Tibial nerve (tissue), 3 donors: Measurements from ENCODE around the gene SH3RF3.

Experiments
- POLR2A ChIP-seq, 2 donors: fragments of 450-650 bp; IDR thresholded peaks; one replicate each; pipeline ENCODE4 v1.6.1; 2017; ENCODE audit warnings: antibody characterized with exemption in 2 of 2, mild to moderate bottlenecking in 2 of 2, moderate library complexity in 2 of 2
- TF ChIP-seq, protein P1 (sequence below), 5 experiments: fragments of 200-600 bp in 3 of 5; fragments of 450-650 bp in 2 of 5; sonication (generic) in 3 of 5; IDR thresholded peaks; one replicate each; pipeline ENCODE4 v1.5.1; 2016 to 2019; ENCODE audit warnings: antibody characterized with exemption in 5 of 5, mild to moderate bottlenecking in 3 of 5, moderate library complexity in 2 of 5

DNA sequence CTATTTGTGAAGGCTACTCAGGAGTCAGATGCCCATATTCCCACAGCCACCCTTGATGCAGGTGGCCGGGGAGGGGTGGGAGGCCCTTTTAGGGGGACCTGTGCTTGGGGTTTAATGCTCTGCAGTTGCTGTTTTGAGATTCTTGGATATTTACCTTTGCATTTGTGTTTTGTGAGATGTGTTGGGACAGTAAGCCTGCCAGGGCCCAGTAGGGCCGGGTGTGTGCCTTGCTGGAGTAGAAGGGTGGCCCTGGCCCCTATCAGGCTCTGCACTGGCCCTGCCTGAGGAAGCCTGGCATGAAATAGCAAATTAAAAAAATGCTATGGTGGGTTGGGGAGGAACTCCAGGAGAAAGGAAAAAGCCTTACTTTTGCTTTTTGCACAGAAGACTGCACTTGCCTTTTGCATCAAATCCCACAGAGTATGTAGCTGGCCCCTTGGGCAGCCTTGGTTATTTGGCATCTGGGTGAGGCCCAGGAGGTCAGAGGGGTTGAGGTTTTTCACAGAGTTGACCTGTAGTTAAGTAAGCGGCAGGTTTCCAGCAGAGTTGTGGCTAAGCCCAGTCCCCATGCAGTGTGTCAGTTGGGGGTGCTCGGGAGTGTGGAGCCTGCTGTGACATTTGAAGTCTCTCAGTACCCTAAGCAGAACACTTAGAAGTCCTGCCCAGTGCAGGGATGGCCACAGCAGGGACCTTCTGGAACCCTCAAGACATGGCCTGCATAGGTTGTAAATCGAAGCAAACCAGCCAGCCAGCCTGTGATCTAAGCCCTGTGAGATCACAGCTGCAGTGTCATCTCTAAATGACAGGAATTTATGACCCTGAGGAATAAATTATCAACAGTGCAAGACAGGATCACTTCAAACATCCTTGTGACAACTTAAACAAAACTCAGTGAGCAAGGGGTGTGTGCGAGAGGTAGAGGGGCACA, 68.8 kb downstream of the SH3RF3 start:
- TF ChIP-seq, protein P1, sequence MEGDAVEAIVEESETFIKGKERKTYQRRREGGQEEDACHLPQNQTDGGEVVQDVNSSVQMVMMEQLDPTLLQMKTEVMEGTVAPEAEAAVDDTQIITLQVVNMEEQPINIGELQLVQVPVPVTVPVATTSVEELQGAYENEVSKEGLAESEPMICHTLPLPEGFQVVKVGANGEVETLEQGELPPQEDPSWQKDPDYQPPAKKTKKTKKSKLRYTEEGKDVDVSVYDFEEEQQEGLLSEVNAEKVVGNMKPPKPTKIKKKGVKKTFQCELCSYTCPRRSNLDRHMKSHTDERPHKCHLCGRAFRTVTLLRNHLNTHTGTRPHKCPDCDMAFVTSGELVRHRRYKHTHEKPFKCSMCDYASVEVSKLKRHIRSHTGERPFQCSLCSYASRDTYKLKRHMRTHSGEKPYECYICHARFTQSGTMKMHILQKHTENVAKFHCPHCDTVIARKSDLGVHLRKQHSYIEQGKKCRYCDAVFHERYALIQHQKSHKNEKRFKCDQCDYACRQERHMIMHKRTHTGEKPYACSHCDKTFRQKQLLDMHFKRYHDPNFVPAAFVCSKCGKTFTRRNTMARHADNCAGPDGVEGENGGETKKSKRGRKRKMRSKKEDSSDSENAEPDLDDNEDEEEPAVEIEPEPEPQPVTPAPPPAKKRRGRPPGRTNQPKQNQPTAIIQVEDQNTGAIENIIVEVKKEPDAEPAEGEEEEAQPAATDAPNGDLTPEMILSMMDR (IDR thresholded peaks at IDR 0.05), result no peak
- no peak for TF ChIP-seq POLR2A (IDR thresholded peaks at IDR 0.05)
